Suprapubic skin (tissue), 4 donors: ENCODE data around the gene TRIM54.

Source experiments
- CTCF ChIP-seq, 2 donors: fragments of 200-600 bp in 1 of 2; fragments of 450-650 bp in 1 of 2; sonication (generic) in 1 of 2; IDR thresholded peaks; one replicate each; pipeline ENCODE4 v1.5.1; 2016 to 2019; ENCODE audit warnings: antibody characterized with exemption in 2 of 2, mild to moderate bottlenecking in 1 of 2, moderate library complexity in 1 of 2
- EP300 ChIP-seq: sonication (generic); formaldehyde crosslinking; IDR thresholded peaks from one replicate; pipeline ENCODE4 v1.6.1; 2017; ENCODE audit warnings: antibody characterized with exemption
- POLR2A ChIP-seq, 2 donors: fragments of 450-650 bp; IDR thresholded peaks; one replicate each; pipeline ENCODE4 v1.6.1; 2017; ENCODE audit warnings: antibody characterized with exemption in 2 of 2, mild to moderate bottlenecking in 2 of 2, moderate library complexity in 2 of 2
- POLR2AphosphoS5 ChIP-seq, 3 donors: sonication (generic); formaldehyde crosslinking; IDR thresholded peaks; one replicate each; pipeline ENCODE4 v1.6.1; 2017; ENCODE audit warnings: antibody characterized with exemption in 3 of 3

DNA sequence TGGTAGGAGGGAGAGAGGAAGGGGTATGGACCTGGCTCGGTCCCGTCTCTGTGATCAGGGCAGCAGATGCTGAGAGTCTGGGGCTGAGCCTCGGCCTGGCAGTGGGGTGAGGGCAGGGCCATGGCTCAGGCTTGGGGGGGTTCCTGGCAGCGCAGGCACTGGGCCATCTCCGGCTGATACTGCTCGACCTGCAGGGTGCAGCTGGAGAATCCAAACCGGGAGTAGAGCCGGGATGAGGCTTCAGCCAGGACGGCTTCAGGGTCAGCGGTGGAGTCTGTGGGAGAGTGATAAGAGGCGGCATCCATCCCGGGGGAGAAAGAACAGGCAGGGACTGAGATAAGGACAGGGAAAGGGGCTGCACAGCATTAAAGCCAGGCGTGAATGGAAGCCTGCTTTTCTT is 27.0 kb upstream of the TRIM54 start:
- TF ChIP-seq POLR2AphosphoS5 (IDR thresholded peaks at IDR 0.05) (no peak), EP300 (no peak), CTCF (IDR thresholded peaks at IDR 0.05) (no peak), POLR2A (IDR thresholded peaks at IDR 0.05) (no peak)
